ENCODE data around the gene SRSF3.
A peak's percentile ranks its signal among the peaks of the same experiment; 100 is the strongest.

- TF ChIP-seq GATA2 (IDR thresholded peaks at IDR 0.05; ENCODE audit: low read depth, low read length) (0 out of 2 replicates have a peak, but pooled peaks have one; percentile 16), GATA3 (IDR thresholded peaks at IDR 0.05; ENCODE audit: low read depth, low read length) (no peak)
Measured at GRCh38 chr6:36598739-36599318, 4.7 kb downstream of the SRSF3 start.

Measured in SH-SY5Y (cell line).